Measurements from ENCODE around the gene PPL. TPM values are rescaled to one million over a fixed set of nuclear protein-coding genes. Genes with fewer than 3 reads are reported as not detected.

PPL gene
- total and polyA plus RNA-seq, 2 of the 8 experiments (the other 6 are each of a cell fraction or from before 2014, with no cell fraction given) = 11.3 to 29.5 TPM

- POLR2A ChIA-PET (ENCODE audit: partially characterized antibody) = interaction anchor here (1.0 to 3.7 kb wide), 5 partner anchors 9 to 55 kb away, joined by 3 to 13 read pairs (median 4); no protein-coding TSS in a partner anchor
- 87% methylated on average over 5 of the region's 5 CpGs; no CpG with 5 or more reads in 1 of the 2 experiments for WGBS, 2 experiments (ENCODE audit: extremely low coverage in 1 of 2, insufficient coverage in 1 of 2, insufficient read length in 1 of 2, insufficient replicate concordance in 2 of 2, low coverage in 1 of 2, low lambda C conversion rate in 2 of 2, missing lambda C conversion rate in 1 of 2)
- TF ChIP-seq ATF2 (IDR thresholded peaks at IDR 0.05; ENCODE audit: low read length) (no peak), SIX5 (IDR thresholded peaks at IDR 0.05; ENCODE audit: low read depth, low read length) (no peak), SIRT6 (IDR thresholded peaks at IDR 0.05; ENCODE audit: low read length) (no peak), CTBP2 (IDR thresholded peaks at IDR 0.05; ENCODE audit: borderline replicate concordance, insufficient read depth, insufficient read length, low read length) (no peak), NRF1 (IDR thresholded peaks at IDR 0.05; ENCODE audit: low read depth, low read length) (no peak), HDAC2 (IDR thresholded peaks at IDR 0.05; ENCODE audit: borderline replicate concordance in 1 of 2, low read depth in 2 of 2, low read length in 2 of 2) (no peak), TEAD4 (IDR thresholded peaks at IDR 0.05; ENCODE audit: low read depth, low read length) (no peak), KDM5A (IDR thresholded peaks at IDR 0.05; ENCODE audit: low read length) (no peak), CBX5 (IDR thresholded peaks at IDR 0.05; ENCODE audit: low read depth, low read length) (no peak), EZH2 (IDR thresholded peaks at IDR 0.05; ENCODE audit: low read depth, low read length, severe bottlenecking) (no peak), SRF (IDR thresholded peaks at IDR 0.05; ENCODE audit: low read depth, low read length) (no peak), TAF7 (optimal IDR thresholded peaks at IDR 0.05; ENCODE audit: borderline replicate concordance, low read depth, low read length) (no peak)
These were observed 74.3 kb downstream of the PPL start for GRCh38 chr16:4862639-4863038.

More at GRCh38 chr16:4862639-4863038, 74.3 kb downstream of the PPL start:
- Histone ChIP-seq H3K27ac (ENCODE audit: low read depth, low read length) (no peak overlapping the region), H2BK5ac (ENCODE audit: low read depth, low read length) (no peak overlapping the region), H3K4me2 (ENCODE audit: insufficient read depth in 1 of 2, low read depth in 2 of 2, low read length in 2 of 2) (no peak overlapping the region), H3K56ac (replicated peaks; ENCODE audit: insufficient read length, low read depth, low read length) (no peak overlapping the region), H4K20me1 (replicated peaks in 1 of 2; ENCODE audit: control insufficient read depth in 1 of 2, insufficient read depth in 2 of 2, low read length in 2 of 2) (peaks cover 4 to 11% of the 10 kb centered on the region in 2 experiments), H3K79me1 (ENCODE audit: low read depth, low read length) (peaks cover 5% of the 10 kb centered on the region), H4K8ac (ENCODE audit: extremely low read depth, insufficient read depth, low read length) (no peak overlapping the region), H2BK120ac (replicated peaks; ENCODE audit: low read depth, low read length) (no peak overlapping the region), H3K18ac (ENCODE audit: extremely low read depth, low read length) (no peak overlapping the region), H3K23ac (ENCODE audit: insufficient read length) (no peak overlapping the region), H3K4ac (replicated peaks; ENCODE audit: insufficient read length, low read depth, low read length) (no peak overlapping the region), H3K36me3 (ENCODE audit: control insufficient read depth in 2 of 4, insufficient read depth in 4 of 4, low read length in 3 of 4) (peaks cover 24 to 52% (median 40%) of the 10 kb centered on the region in 4 experiments), H3K4me1 (replicated peaks in 1 of 4; ENCODE audit: control insufficient read depth in 3 of 4, insufficient read depth in 4 of 4, low read length in 3 of 4) (no peaks in the 10 kb centered on the region), H3K4me3 (ENCODE audit: extremely low read depth in 1 of 4, insufficient read depth in 2 of 4, low read depth in 3 of 4, low read length in 4 of 4) (no peak overlapping the region), H3K23me2 (ENCODE audit: low read depth, low read length) (no peaks in the 10 kb centered on the region), H2AK5ac (ENCODE audit: low read depth, low read length) (no peak overlapping the region), H3K14ac (ENCODE audit: insufficient read length) (no peak overlapping the region), H2BK12ac (ENCODE audit: low read depth, low read length) (no peak overlapping the region), H2AFZ (ENCODE audit: low read length) (no peak overlapping the region), H4K5ac (ENCODE audit: insufficient read length, low read depth, low read length) (no peak overlapping the region), H3K79me2 (ENCODE audit: control insufficient read depth in 1 of 2, insufficient read depth in 2 of 2, low read length in 2 of 2) (peaks cover 0 to 44% of the 10 kb centered on the region in 2 experiments; a peak in 3 of 4 replicates), H3K9ac (replicated peaks in 1 of 4; ENCODE audit: extremely low read depth in 1 of 4, low read depth in 3 of 4, low read length in 3 of 4) (no peak overlapping the region), H2BK20ac (ENCODE audit: low read length) (no peak overlapping the region), H2BK15ac (ENCODE audit: low read length) (no peak overlapping the region), H3K9me3 (ENCODE audit: insufficient read depth in 2 of 2, low read depth in 1 of 2, low read length in 1 of 2) (no peaks in the 10 kb centered on the region), H3K27me3 (replicated peaks in 1 of 4; ENCODE audit: control insufficient read depth in 3 of 4, extremely low read depth in 1 of 4, insufficient read depth in 3 of 4, low read length in 3 of 4) (no peaks in the 10 kb centered on the region), H4K91ac (replicated peaks; ENCODE audit: insufficient read length, low read length) (no peak overlapping the region)
- FAIRE-seq (no peak), DNase-seq (ENCODE audit: low read depth in 1 of 2, low spot score in 2 of 2) (no peak)
- CTCF ChIA-PET (ENCODE audit: partially characterized antibody) = interaction anchor here (0.6 to 1.7 kb wide), 7 partner anchors 13 to 195 kb away, joined by 3 to 4 read pairs (median 3); no protein-coding TSS in a partner anchor

All from H1 (cell line).